HepG2 (cell line): ENCODE results near the gene CNNM4. TPM values are rescaled to one million over a fixed set of nuclear protein-coding genes. Genes with fewer than 3 reads are reported as not detected.

Experiments
- ASH2L ChIP-seq: fragments of 300-600, 200-600 bp; sonication (generic); IDR thresholded peaks from 2 replicates; pipeline ENCODE4 v1.7.0; 2017; ENCODE audit warnings: low read depth, mild to moderate bottlenecking, moderate library complexity, mixed read lengths, low read length; ENCODE audit not compliant: insufficient read length
- ATF1 ChIP-seq: IDR thresholded peaks from 2 replicates; pipeline ENCODE4 v1.6.1; 2016; ENCODE audit warnings: mild to moderate bottlenecking, control low read depth
- JARID2 ChIP-seq: sonication (generic); formaldehyde crosslinking; IDR thresholded peaks from 2 replicates; pipeline ENCODE4 v1.8.1; 2023; ENCODE audit warnings: missing genetic modification reagents, inconsistent platforms; ENCODE audit not compliant: insufficient replicate concordance
- SRF ChIP-seq: IDR thresholded peaks from 2 replicates; pipeline ENCODE4 v1.6.1; 2011; ENCODE audit warnings: mild to moderate bottlenecking, low read depth, low read length, moderate library complexity
- THAP11 ChIP-seq: IDR thresholded peaks from 2 replicates; pipeline ENCODE4 v1.6.1; 2016; ENCODE audit warnings: missing biosample characterization, missing genetic modification reagents
- ZNF3 ChIP-seq: IDR thresholded peaks from 2 replicates; pipeline ENCODE4 v1.7.0; 2017; ENCODE audit warnings: inconsistent platforms
- polyA plus RNA-seq, 8 experiments: library from polyadenylated mRNA; depleted of rRNA in 3 of 8; stranded (reverse) in 7 of 8; unstranded in 1 of 8; fragments of >200 nt; fragmentation: Illumina TruSeq in 4 of 8; extraction: Trizol in 4 of 8; gene quantifications; 2 replicates each; pipeline versions ENCODE4 v1.2.1 to v1.2.3, GENCODE V29; 2011 to 2016; ENCODE audit warnings: low read depth in 4 of 8, missing spikeins in 1 of 8, mixed read lengths in 1 of 8; ENCODE audit not compliant: insufficient read depth in 1 of 8
- total RNA-seq, 5 experiments: library from RNA; depleted of rRNA; stranded (reverse); fragments of >200 nt; fragmentation: Illumina TruSeq; extraction: Trizol; gene quantifications; 2 replicates each; pipeline ENCODE4 v1.2.3, GENCODE V29; 2016; ENCODE audit warnings: low read depth in 1 of 5
- TF ChIP-seq, protein P1 (sequence below): IDR thresholded peaks from 2 replicates; pipeline ENCODE4 v1.6.1; 2016; ENCODE audit warnings: missing compliant biosample characterization, missing genetic modification reagents, borderline replicate concordance
- TF ChIP-seq, protein P2 (sequence below): sonication (generic); formaldehyde crosslinking; IDR thresholded peaks from 2 replicates; pipeline ENCODE4 v1.8.0; 2022; ENCODE audit warnings: missing genetic modification reagents, low read depth, mild to moderate bottlenecking, borderline replicate concordance
- TF ChIP-seq, protein P3 (sequence below): sonication (generic); formaldehyde crosslinking; IDR thresholded peaks from 2 replicates; pipeline ENCODE4 v1.5.0; 2020; ENCODE audit warnings: mild to moderate bottlenecking, missing genetic modification reagents, borderline replicate concordance
- TF ChIP-seq, protein P4 (sequence below): sonication (generic); formaldehyde crosslinking; IDR thresholded peaks from 2 replicates; pipeline ENCODE4 v1.4.0; 2020; ENCODE audit warnings: mild to moderate bottlenecking, missing genetic modification reagents
- TF ChIP-seq, protein P5 (sequence below): sonication (generic); formaldehyde crosslinking; IDR thresholded peaks from 2 replicates; pipeline ENCODE4 v1.5.1; 2020; ENCODE audit warnings: missing genetic modification reagents, mild to moderate bottlenecking, borderline replicate concordance

Gene CNNM4
- total and polyA plus RNA-seq, 2 of the 13 experiments (the other 11 are each of a cell fraction or from before 2014, with no cell fraction given) = 5.9 to 8.4 TPM

DNA sequence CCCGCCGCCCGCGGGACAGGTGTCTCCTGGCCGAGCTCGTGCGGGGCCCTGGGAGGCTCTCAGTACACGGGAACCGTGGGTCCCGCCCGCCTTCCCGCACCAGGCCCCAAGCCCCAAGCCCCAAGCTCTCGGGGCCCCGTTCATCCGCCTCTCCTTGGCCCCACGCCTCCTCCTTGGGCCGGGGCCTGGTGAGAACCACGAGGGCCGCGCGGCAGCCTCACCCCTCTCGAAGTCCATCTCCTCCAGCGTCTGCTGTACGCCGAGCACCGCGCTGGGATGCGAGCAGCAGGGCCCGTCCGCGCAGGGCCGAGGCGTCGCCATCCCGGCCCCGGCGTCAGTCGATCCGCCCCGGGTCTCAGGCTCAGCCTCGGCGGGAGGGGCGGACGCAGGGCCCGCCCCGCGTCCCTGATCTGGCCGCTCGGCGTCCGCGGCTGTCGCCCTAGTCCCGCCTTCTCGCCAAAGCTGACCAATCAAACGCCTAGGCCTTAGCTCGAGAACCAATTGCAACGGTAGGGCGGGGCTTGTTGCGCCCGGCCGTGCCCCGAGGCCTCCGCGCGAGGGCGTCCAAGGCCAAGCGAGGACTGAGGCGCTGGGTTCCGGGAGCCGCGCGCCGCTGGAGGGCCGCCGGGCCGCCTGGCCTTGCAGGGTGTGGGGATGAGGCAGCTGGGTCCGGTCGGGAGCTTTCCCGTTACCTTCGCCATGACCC lies 97.1 kb downstream of the CNNM4 start, which contains the start of gene ANKRD39 (continued):
- TF ChIP-seq, protein P1, sequence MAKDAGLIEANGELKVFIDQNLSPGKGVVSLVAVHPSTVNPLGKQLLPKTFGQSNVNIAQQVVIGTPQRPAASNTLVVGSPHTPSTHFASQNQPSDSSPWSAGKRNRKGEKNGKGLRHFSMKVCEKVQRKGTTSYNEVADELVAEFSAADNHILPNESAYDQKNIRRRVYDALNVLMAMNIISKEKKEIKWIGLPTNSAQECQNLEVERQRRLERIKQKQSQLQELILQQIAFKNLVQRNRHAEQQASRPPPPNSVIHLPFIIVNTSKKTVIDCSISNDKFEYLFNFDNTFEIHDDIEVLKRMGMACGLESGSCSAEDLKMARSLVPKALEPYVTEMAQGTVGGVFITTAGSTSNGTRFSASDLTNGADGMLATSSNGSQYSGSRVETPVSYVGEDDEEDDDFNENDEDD (CRISPR knock-in tag) = peak; percentile 66; the same call in 1 of the 2 replicates
- no peak for TF ChIP-seq ATF1 (CRISPR knock-in tag)
- 0 out of 2 replicates have a peak, but pooled peaks have one; percentile 1 for TF ChIP-seq SRF
- TF ChIP-seq, protein P2, sequence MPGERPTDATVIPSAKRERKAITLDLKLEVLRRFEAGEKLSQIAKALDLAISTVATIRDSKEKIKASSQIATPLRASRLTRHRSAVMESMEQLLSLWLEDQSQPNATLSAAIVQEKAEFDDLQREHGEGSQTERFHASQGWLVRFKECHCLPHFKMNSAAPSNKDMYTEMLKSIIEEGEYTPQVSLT (CRISPR knock-in tag) = no peak
- TF ChIP-seq ZNF3 (CRISPR knock-in tag) = no peak
- peak; percentile 73 for TF ChIP-seq ASH2L
- peak; percentile 80 for TF ChIP-seq THAP11
- TF ChIP-seq, protein P3, sequence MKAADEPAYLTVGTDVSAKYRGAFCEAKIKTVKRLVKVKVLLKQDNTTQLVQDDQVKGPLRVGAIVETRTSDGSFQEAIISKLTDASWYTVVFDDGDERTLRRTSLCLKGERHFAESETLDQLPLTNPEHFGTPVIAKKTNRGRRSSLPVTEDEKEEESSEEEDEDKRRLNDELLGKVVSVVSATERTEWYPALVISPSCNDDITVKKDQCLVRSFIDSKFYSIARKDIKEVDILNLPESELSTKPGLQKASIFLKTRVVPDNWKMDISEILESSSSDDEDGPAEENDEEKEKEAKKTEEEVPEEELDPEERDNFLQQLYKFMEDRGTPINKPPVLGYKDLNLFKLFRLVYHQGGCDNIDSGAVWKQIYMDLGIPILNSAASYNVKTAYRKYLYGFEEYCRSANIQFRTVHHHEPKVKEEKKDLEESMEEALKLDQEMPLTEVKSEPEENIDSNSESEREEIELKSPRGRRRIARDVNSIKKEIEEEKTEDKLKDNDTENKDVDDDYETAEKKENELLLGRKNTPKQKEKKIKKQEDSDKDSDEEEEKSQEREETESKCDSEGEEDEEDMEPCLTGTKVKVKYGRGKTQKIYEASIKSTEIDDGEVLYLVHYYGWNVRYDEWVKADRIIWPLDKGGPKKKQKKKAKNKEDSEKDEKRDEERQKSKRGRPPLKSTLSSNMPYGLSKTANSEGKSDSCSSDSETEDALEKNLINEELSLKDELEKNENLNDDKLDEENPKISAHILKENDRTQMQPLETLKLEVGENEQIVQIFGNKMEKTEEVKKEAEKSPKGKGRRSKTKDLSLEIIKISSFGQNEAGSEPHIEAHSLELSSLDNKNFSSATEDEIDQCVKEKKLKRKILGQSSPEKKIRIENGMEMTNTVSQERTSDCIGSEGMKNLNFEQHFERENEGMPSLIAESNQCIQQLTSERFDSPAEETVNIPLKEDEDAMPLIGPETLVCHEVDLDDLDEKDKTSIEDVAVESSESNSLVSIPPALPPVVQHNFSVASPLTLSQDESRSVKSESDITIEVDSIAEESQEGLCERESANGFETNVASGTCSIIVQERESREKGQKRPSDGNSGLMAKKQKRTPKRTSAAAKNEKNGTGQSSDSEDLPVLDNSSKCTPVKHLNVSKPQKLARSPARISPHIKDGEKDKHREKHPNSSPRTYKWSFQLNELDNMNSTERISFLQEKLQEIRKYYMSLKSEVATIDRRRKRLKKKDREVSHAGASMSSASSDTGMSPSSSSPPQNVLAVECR (CRISPR knock-in tag) = peak; percentile 89; the same call in 1 of the 2 replicates
- TF ChIP-seq, protein P4, sequence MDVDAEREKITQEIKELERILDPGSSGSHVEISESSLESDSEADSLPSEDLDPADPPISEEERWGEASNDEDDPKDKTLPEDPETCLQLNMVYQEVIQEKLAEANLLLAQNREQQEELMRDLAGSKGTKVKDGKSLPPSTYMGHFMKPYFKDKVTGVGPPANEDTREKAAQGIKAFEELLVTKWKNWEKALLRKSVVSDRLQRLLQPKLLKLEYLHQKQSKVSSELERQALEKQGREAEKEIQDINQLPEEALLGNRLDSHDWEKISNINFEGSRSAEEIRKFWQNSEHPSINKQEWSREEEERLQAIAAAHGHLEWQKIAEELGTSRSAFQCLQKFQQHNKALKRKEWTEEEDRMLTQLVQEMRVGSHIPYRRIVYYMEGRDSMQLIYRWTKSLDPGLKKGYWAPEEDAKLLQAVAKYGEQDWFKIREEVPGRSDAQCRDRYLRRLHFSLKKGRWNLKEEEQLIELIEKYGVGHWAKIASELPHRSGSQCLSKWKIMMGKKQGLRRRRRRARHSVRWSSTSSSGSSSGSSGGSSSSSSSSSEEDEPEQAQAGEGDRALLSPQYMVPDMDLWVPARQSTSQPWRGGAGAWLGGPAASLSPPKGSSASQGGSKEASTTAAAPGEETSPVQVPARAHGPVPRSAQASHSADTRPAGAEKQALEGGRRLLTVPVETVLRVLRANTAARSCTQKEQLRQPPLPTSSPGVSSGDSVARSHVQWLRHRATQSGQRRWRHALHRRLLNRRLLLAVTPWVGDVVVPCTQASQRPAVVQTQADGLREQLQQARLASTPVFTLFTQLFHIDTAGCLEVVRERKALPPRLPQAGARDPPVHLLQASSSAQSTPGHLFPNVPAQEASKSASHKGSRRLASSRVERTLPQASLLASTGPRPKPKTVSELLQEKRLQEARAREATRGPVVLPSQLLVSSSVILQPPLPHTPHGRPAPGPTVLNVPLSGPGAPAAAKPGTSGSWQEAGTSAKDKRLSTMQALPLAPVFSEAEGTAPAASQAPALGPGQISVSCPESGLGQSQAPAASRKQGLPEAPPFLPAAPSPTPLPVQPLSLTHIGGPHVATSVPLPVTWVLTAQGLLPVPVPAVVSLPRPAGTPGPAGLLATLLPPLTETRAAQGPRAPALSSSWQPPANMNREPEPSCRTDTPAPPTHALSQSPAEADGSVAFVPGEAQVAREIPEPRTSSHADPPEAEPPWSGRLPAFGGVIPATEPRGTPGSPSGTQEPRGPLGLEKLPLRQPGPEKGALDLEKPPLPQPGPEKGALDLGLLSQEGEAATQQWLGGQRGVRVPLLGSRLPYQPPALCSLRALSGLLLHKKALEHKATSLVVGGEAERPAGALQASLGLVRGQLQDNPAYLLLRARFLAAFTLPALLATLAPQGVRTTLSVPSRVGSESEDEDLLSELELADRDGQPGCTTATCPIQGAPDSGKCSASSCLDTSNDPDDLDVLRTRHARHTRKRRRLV (CRISPR knock-in tag) = no peak
- TF ChIP-seq, protein P5, sequence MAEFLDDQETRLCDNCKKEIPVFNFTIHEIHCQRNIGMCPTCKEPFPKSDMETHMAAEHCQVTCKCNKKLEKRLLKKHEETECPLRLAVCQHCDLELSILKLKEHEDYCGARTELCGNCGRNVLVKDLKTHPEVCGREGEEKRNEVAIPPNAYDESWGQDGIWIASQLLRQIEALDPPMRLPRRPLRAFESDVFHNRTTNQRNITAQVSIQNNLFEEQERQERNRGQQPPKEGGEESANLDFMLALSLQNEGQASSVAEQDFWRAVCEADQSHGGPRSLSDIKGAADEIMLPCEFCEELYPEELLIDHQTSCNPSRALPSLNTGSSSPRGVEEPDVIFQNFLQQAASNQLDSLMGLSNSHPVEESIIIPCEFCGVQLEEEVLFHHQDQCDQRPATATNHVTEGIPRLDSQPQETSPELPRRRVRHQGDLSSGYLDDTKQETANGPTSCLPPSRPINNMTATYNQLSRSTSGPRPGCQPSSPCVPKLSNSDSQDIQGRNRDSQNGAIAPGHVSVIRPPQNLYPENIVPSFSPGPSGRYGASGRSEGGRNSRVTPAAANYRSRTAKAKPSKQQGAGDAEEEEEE = no peak
- TF ChIP-seq JARID2 (CRISPR knock-in tag) = no peak
